B cell (primary cell): ENCODE results near the gene SDK2. TPM values are rescaled to one million over a fixed set of nuclear protein-coding genes. Genes with fewer than 3 reads are reported as not detected.

ENCODE experiments used
- ATAC-seq: fragments of 200-7000 bp; cut with Tn5 transposase; one replicate; pipeline ENCODE4 v1.10.0; 2021; ENCODE audit warnings: low read depth, mild to moderate bottlenecking, moderate number of reproducible peaks, moderate library complexity
- CTCF ChIA-PET: fragments of 350-600 bp; sonication (Branson Sonifier 250); formaldehyde crosslinking; loops from one replicate; lab custom pipeline; 2021; ENCODE audit warnings: antibody characterized with exemption, inconsistent platforms; lab: Charles Lee
- POLR2A ChIA-PET: fragments of 350-600 bp; sonication (Branson Sonifier 250); formaldehyde crosslinking; loops from one replicate; lab custom pipeline; 2021; ENCODE audit warnings: antibody characterized with exemption; lab: Charles Lee
- DNase-seq: peaks from one replicate; pipeline ENCODE4 v3.0.0; 2013
- H2AFZ ChIP-seq: 2 replicates; pipeline ENCODE4 v1.6.1; 2012; ENCODE audit warnings: mild to moderate bottlenecking, low read depth, low read length; ENCODE audit not compliant: insufficient read depth, poor library complexity, severe bottlenecking
- H3K27ac ChIP-seq, 2 donors: 1 replicate in 1 of 2; 2 replicates in 1 of 2; pipeline ENCODE4 v1.5.1; 2012 to 2013; ENCODE audit warnings: low read length in 2 of 2, mild to moderate bottlenecking in 2 of 2, moderate library complexity in 1 of 2
- H3K27me3 ChIP-seq, 4 experiments: fragments of 200-600 bp in 1 of 4; sonication (generic) in 1 of 4; replicated peaks in 1 of 4; 1 replicate in 2 of 4; 2 replicates in 2 of 4; pipeline versions ENCODE4 v1.6.1 to v1.7.0; 2013 to 2016; ENCODE audit warnings: low read length in 3 of 4, mild to moderate bottlenecking in 2 of 4, mixed read lengths in 1 of 4, moderate library complexity in 1 of 4; ENCODE audit not compliant: insufficient read depth in 4 of 4, control insufficient read depth in 3 of 4; ENCODE audit errors: control extremely low read depth in 1 of 4
- H3K36me3 ChIP-seq, 2 experiments: replicated peaks in 1 of 2; 1 replicate in 1 of 2; 2 replicates in 1 of 2; pipeline versions ENCODE4 v1.6.1 to v1.7.1; 2013; ENCODE audit warnings: low read length in 1 of 2; ENCODE audit not compliant: insufficient read depth in 2 of 2, control insufficient read depth in 1 of 2; ENCODE audit errors: control extremely low read depth in 1 of 2, extremely low read depth in 1 of 2
- H3K4me1 ChIP-seq, 2 donors: fragments of 200-600 bp in 1 of 2; sonication (generic) in 1 of 2; 1 replicate in 1 of 2; 2 replicates in 1 of 2; pipeline versions ENCODE4 v1.5.1 to v1.6.1; 2013 to 2017; ENCODE audit warnings: low read length in 2 of 2; ENCODE audit not compliant: control insufficient read depth in 2 of 2, insufficient read depth in 2 of 2
- H3K4me2 ChIP-seq: replicated peaks from 2 replicates; pipeline ENCODE3; 2012; ENCODE audit warnings: mild to moderate bottlenecking, low read depth, low read length; ENCODE audit not compliant: poor library complexity, severe bottlenecking
- H3K4me3 ChIP-seq, 5 experiments: fragments of 200-600 bp in 1 of 5; sonication (generic) in 1 of 5; 1 replicate in 3 of 5; 2 replicates in 2 of 5; pipeline versions ENCODE4 v1.5.1 to v1.7.0; 2011 to 2016; ENCODE audit warnings: low read length in 4 of 5, mild to moderate bottlenecking in 4 of 5, low read depth in 2 of 5, control low read depth in 1 of 5, moderate library complexity in 1 of 5; ENCODE audit not compliant: insufficient read depth in 1 of 5; ENCODE audit errors: control extremely low read depth in 1 of 5, extremely low read depth in 1 of 5
- H3K79me2 ChIP-seq: fragments of 200-600 bp; sonication (generic); one replicate; pipeline ENCODE4 v1.6.0; 2016; ENCODE audit warnings: low read length; ENCODE audit not compliant: control insufficient read depth, insufficient read depth
- H3K9ac ChIP-seq: fragments of 200-600 bp; sonication (generic); 2 replicates; pipeline ENCODE4 v1.6.1; 2017; ENCODE audit warnings: mild to moderate bottlenecking, low read length, moderate library complexity
- H3K9me3 ChIP-seq, 3 donors: one replicate each; pipeline versions ENCODE4 v1.6.1 to v1.7.1; 2013; ENCODE audit warnings: low read length in 2 of 3; ENCODE audit not compliant: control insufficient read depth in 2 of 3, insufficient read depth in 1 of 3; ENCODE audit errors: control extremely low read depth in 1 of 3
- H4K20me1 ChIP-seq: 2 replicates; pipeline ENCODE4 v1.6.0; 2012; ENCODE audit warnings: mild to moderate bottlenecking, low read length; ENCODE audit not compliant: insufficient read depth, control insufficient read depth, poor library complexity, severe bottlenecking
- H3K27ac Mint-ChIP-seq: one replicate; pipeline ENCODE4 v1.8.0; 2021; ENCODE audit warnings: mixed read lengths
- H3K27me3 Mint-ChIP-seq: one replicate; pipeline ENCODE4 v1.8.0; 2021; ENCODE audit warnings: mixed read lengths
- H3K4me1 Mint-ChIP-seq: one replicate; pipeline ENCODE4 v1.8.0; 2021; ENCODE audit warnings: mixed read lengths
- H3K4me3 Mint-ChIP-seq: one replicate; pipeline ENCODE4 v1.8.0; 2021; ENCODE audit warnings: mixed read lengths
- H3K9me3 Mint-ChIP-seq: one replicate; pipeline ENCODE4 v1.8.0; 2022; ENCODE audit warnings: mixed read lengths; ENCODE audit not compliant: insufficient read depth
- CTCF ChIP-seq: fragments of 200-600 bp; IDR thresholded peaks from one replicate; pipeline ENCODE4 v1.8.0; 2022; ENCODE audit warnings: antibody characterized with exemption, mild to moderate bottlenecking
- EZH2 ChIP-seq: IDR thresholded peaks from 2 replicates; pipeline ENCODE4 v1.6.1; 2012; ENCODE audit warnings: borderline replicate concordance, low read depth, mild to moderate bottlenecking, moderate library complexity, low read length; ENCODE audit not compliant: insufficient read depth, poor library complexity, severe bottlenecking
- WGBS: methylation state at CpG from one replicate; pipeline ENCODE4 v1.1.5; 2013; ENCODE audit warnings: missing lambda C conversion rate; ENCODE audit not compliant: insufficient coverage; 5-methylcytosine and 5-hydroxymethylcytosine counted together
- intact Hi-C: fragments of 100-400 bp; cut with micrococcal nuclease; formaldehyde crosslinking; loops from one replicate; pipeline ENCODE4 v1.10.0; 2022
- polyA plus RNA-seq: library from polyadenylated mRNA; depleted of rRNA; stranded (reverse); fragments of >200 nt; gene quantifications from 2 replicates; pipeline ENCODE4 v1.2.3, GENCODE V29; 2012
- total RNA-seq, 2 donors: library from RNA; stranded (reverse); fragments of 120-200 nt in 1 of 2; gene quantifications; 1 replicate in 1 of 2; 2 replicates in 1 of 2; pipeline versions ENCODE4 v1.2.3 to v1.2.4, GENCODE V29; 2013 to 2022

Gene SDK2
- total and polyA plus RNA-seq, 2 donors (not counting 1 experiment from before 2014, with no cell fraction given): 3.2 to 13.0 TPM

- Histone ChIP-seq H2AFZ (no peak overlapping the region), H3K4me3 (no peak overlapping the region), H3K36me3 (no peaks in the 10 kb centered on the region), H3K79me2 (peaks cover 73% of the 10 kb centered on the region), H3K4me1 (peaks cover 20 to 29% of the 10 kb centered on the region in 2 donors), H3K27ac (no peak overlapping the region), H3K4me2 (peak overlapping the region; percentile 52), H4K20me1 (no peaks in the 10 kb centered on the region), H3K27me3 (no peaks in the 10 kb centered on the region), H3K9ac (no peak overlapping the region), H3K9me3 (no peaks in the 10 kb centered on the region)
- no peak overlapping the region for H3K27ac Mint-ChIP-seq
- CTCF ChIA-PET: no interaction called here
- no peaks in the 10 kb centered on the region for H3K9me3 Mint-ChIP-seq
- POLR2A ChIA-PET: interaction anchor here (0.6 kb wide), 1 partner anchor 31 kb away, joined by 4 read pairs; no protein-coding TSS in a partner anchor
- peaks cover 50% of the 10 kb centered on the region for H3K4me1 Mint-ChIP-seq
- H3K27me3 Mint-ChIP-seq: no peaks in the 10 kb centered on the region
- DNase-seq (no peak), ATAC-seq (no peak)
- no peak for TF ChIP-seq EZH2
- TF ChIP-seq CTCF: no peak
- 80% methylated on average over 5 of the region's 6 CpGs for WGBS
- H3K4me3 Mint-ChIP-seq: no peak overlapping the region
- intact Hi-C loops: no loop called here
Measured at GRCh38 chr17:73576556-73577098, 67.6 kb downstream of the SDK2 start.

DNA sequence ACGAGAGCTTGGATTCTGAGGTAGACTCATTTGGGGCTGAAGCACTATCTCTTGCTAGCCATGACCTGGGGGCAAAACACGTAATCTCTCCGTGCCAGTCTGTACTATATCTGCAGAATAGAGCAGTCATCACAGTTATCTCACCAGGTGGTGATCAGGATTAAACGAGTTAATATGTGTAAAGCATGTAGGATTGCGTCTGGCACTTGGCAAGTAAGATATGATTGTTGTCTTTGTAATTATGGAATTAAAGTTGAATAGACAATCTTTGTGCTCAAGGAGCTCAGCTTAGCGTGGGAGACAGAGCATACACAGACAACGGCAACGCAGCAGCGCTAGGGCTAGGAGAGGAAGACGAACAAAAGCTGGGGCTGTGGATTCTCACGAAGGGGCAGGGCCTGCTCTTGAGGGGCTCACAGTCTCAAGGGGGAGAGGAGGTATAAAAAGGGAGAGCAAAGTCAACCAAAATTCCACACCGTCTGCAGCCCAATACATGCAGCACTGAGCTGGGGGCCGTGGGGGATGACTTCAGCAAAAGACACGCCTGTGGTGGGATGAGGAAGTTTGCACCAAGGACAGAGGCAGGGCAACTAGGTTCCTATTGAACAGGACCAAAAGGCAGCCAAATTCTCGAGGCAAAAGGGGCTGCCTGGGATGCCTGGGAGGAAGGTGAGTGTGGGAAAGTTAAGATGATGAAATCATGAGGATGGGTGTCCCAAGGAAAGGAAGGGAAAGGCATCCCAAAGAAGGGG, 68.6 kb downstream of the SDK2 start:
- H3K4me3 ChIP-seq: no peak overlapping the region
- no peaks in the 10 kb centered on the region for H4K20me1 ChIP-seq
- no peaks in the 10 kb centered on the region for H3K27me3 Mint-ChIP-seq
- WGBS: 84% methylated on average over 12 of the region's 15 CpGs
- ATAC-seq: no peak
- no peak overlapping the region for H3K27ac Mint-ChIP-seq
- H3K4me3 Mint-ChIP-seq: no peak overlapping the region
- H3K27me3 ChIP-seq: no peaks in the 10 kb centered on the region
- H3K27ac ChIP-seq: no peak overlapping the region
- no peak overlapping the region for H2AFZ ChIP-seq
- intact Hi-C loops: no loop called here
- no peak for DNase-seq
- no peaks in the 10 kb centered on the region for H3K9me3 Mint-ChIP-seq
- ChIA-PET CTCF (no interaction called here), POLR2A (no interaction called here)
- no peak overlapping the region for H3K4me2 ChIP-seq
- no peak overlapping the region for H3K9ac ChIP-seq
- peaks cover 20 to 29% of the 10 kb centered on the region in 2 donors for H3K4me1 ChIP-seq
- TF ChIP-seq CTCF: no peak
- H3K4me1 Mint-ChIP-seq: peaks cover 50% of the 10 kb centered on the region
- H3K9me3 ChIP-seq: no peaks in the 10 kb centered on the region
- H3K36me3 ChIP-seq: no peaks in the 10 kb centered on the region
- peaks cover 72% of the 10 kb centered on the region for H3K79me2 ChIP-seq
